Activated naive CD4-positive, alpha-beta T cell treated with anti-CD3 and anti-CD28 coated beads, Interleukin-2, amount 10 ng/mL, durations not matched to agents 7 days and 5 days (primary cell): ENCODE results near the gene FBLN7.
A peak's percentile ranks its signal among the peaks of the same experiment; 100 is the strongest.
"Not testable (repeated sequence)": the region's sequence is repeated elsewhere in the genome, so short reads cannot be mapped to it uniquely, and the experiment has no call there.

ENCODE experiments used
- CTCF ChIA-PET: fragments of 350-600 bp; sonication (Branson Sonifier 250); formaldehyde crosslinking; loops from one replicate; lab custom pipeline; 2021; ENCODE audit warnings: antibody characterized with exemption; lab: Charles Lee
- DNase-seq: peaks from one replicate; pipeline ENCODE4 v3.0.0-alpha.2; 2020
- H3K27ac Mint-ChIP-seq: one replicate; pipeline ENCODE4 v1.8.0; 2021; ENCODE audit warnings: mild to moderate bottlenecking, moderate library complexity, mixed read lengths
- H3K27me3 Mint-ChIP-seq: one replicate; pipeline ENCODE4 v1.8.0; 2021; ENCODE audit warnings: mild to moderate bottlenecking, mixed read lengths
- H3K36me3 Mint-ChIP-seq: one replicate; pipeline ENCODE4 v1.8.0; 2021; ENCODE audit warnings: mixed read lengths
- H3K4me1 Mint-ChIP-seq: one replicate; pipeline ENCODE4 v1.8.0; 2021; ENCODE audit warnings: mixed read lengths
- H3K4me3 Mint-ChIP-seq: one replicate; pipeline ENCODE4 v1.8.0; 2021; ENCODE audit warnings: mild to moderate bottlenecking, moderate library complexity, mixed read lengths
- H3K9me3 Mint-ChIP-seq: one replicate; pipeline ENCODE4 v1.8.0; 2021; ENCODE audit warnings: mixed read lengths

The FBLN7 gene

GRCh38 chr2:112138159-112139032 lies at the start of gene FBLN7:
Gene FBLN7, plus strand, starts transcription at chr2:112138385. Its CDS starts 271 bp downstream, at chr2:112138656.
- H3K36me3 Mint-ChIP-seq, result peaks cover under 1% of the 10 kb centered on the region
- H3K9me3 Mint-ChIP-seq, result peaks cover under 1% of the 10 kb centered on the region
- H3K4me1 Mint-ChIP-seq, result peaks cover 13% of the 10 kb centered on the region
- DNase-seq, result no peak
- CTCF ChIA-PET, result no interaction called here
- H3K27ac Mint-ChIP-seq, result peak within 1 kb of the TSS; percentile 38
- H3K4me3 Mint-ChIP-seq, result peak within 1 kb of the TSS; percentile 59
- peaks cover 62% of the 10 kb centered on the region for H3K27me3 Mint-ChIP-seq

- CTCF ChIA-PET, result interaction anchor here (1.0 kb wide), 2 partner anchors 15 to 202 kb away, joined by 3 read pairs; no protein-coding TSS in a partner anchor
- Mint-ChIP-seq H3K4me3 (no peak overlapping the region), H3K27ac (no peak overlapping the region), H3K36me3 (peaks cover 57% of the 10 kb centered on the region), H3K9me3 (no peaks in the 10 kb centered on the region), H3K27me3 (no peaks in the 10 kb centered on the region), H3K4me1 (peaks cover 4% of the 10 kb centered on the region)
- DNase-seq, result no peak
Measured at GRCh38 chr2:112089375-112089774, 48.8 kb upstream of the FBLN7 start.

- H3K9me3 Mint-ChIP-seq, result no peaks in the 10 kb centered on the region
- no peak overlapping the region for H3K4me3 Mint-ChIP-seq
- H3K36me3 Mint-ChIP-seq, result peaks cover 43% of the 10 kb centered on the region
- H3K27ac Mint-ChIP-seq, result no peak overlapping the region
- no peaks in the 10 kb centered on the region for H3K27me3 Mint-ChIP-seq
- no peak for DNase-seq
- CTCF ChIA-PET, result no interaction called here
- peaks cover 11% of the 10 kb centered on the region for H3K4me1 Mint-ChIP-seq
Measured at GRCh38 chr2:112092286-112093041, 45.7 kb upstream of the FBLN7 start.

GRCh38 chr2:112093216-112093615 lies 45.0 kb upstream of the FBLN7 start:
- no peak for DNase-seq
- Mint-ChIP-seq H3K27me3 (no peaks in the 10 kb centered on the region), H3K27ac (no peak overlapping the region), H3K4me1 (peaks cover 11% of the 10 kb centered on the region), H3K9me3 (no peaks in the 10 kb centered on the region), H3K4me3 (no peak overlapping the region), H3K36me3 (peaks cover 41% of the 10 kb centered on the region)
- CTCF ChIA-PET, result interaction anchor here (0.6 kb wide), 1 partner anchor 130 kb away, joined by 3 read pairs; no protein-coding TSS in a partner anchor

GRCh38 chr2:112095681-112096080 lies 42.5 kb upstream of the FBLN7 start:
- CTCF ChIA-PET, result interaction anchor here (0.6 kb wide), 1 partner anchor 22 kb away, joined by 3 read pairs; no protein-coding TSS in a partner anchor
- H3K4me1 Mint-ChIP-seq, result peaks cover 11% of the 10 kb centered on the region
- H3K27me3 Mint-ChIP-seq, result no peaks in the 10 kb centered on the region
- H3K4me3 Mint-ChIP-seq, result no peak overlapping the region
- peaks cover 32% of the 10 kb centered on the region for H3K36me3 Mint-ChIP-seq
- no peak for DNase-seq
- H3K27ac Mint-ChIP-seq, result no peak overlapping the region
- H3K9me3 Mint-ChIP-seq, result no peaks in the 10 kb centered on the region

- Mint-ChIP-seq H3K4me3 (no peak overlapping the region), H3K36me3 (peaks cover 32% of the 10 kb centered on the region), H3K4me1 (peaks cover 11% of the 10 kb centered on the region), H3K27me3 (no peaks in the 10 kb centered on the region), H3K27ac (no peak overlapping the region), H3K9me3 (no peaks in the 10 kb centered on the region)
- DNase-seq, result no peak
- CTCF ChIA-PET, result interaction anchor here (0.6 kb wide), 1 partner anchor 22 kb away, joined by 3 read pairs; no protein-coding TSS in a partner anchor
Measured at GRCh38 chr2:112096098-112096497, 42.1 kb upstream of the FBLN7 start.

- no peak overlapping the region for H3K4me3 Mint-ChIP-seq
- CTCF ChIA-PET, result no interaction called here
Measured at GRCh38 chr2:112108178-112108832, 29.9 kb upstream of the FBLN7 start.

GRCh38 chr2:112109278-112109677 lies 28.9 kb upstream of the FBLN7 start:
- CTCF ChIA-PET, result no interaction called here
- peaks cover 71% of the 10 kb centered on the region for H3K36me3 Mint-ChIP-seq

More at GRCh38 chr2:112108178-112108832, 29.9 kb upstream of the FBLN7 start:
- no peaks in the 10 kb centered on the region for H3K27me3 Mint-ChIP-seq
- H3K9me3 Mint-ChIP-seq, result peaks cover 18% of the 10 kb centered on the region
- H3K36me3 Mint-ChIP-seq, result peaks cover 79% of the 10 kb centered on the region
- no peak for DNase-seq
- H3K27ac Mint-ChIP-seq, result no peak overlapping the region
- H3K4me1 Mint-ChIP-seq, result no peaks in the 10 kb centered on the region

GRCh38 chr2:112110966-112111365 lies 27.2 kb upstream of the FBLN7 start:
- H3K9me3 Mint-ChIP-seq, result peaks cover 18% of the 10 kb centered on the region
- H3K27ac Mint-ChIP-seq, result no peak overlapping the region
- CTCF ChIA-PET, result interaction anchor here (0.6 to 0.9 kb wide), 3 partner anchors 21 to 408 kb away, joined by 3 read pairs; no protein-coding TSS in a partner anchor
- no peaks in the 10 kb centered on the region for H3K4me1 Mint-ChIP-seq
- no peak overlapping the region for H3K4me3 Mint-ChIP-seq
- no peak for DNase-seq
- H3K36me3 Mint-ChIP-seq, result peaks cover 67% of the 10 kb centered on the region
- H3K27me3 Mint-ChIP-seq, result no peaks in the 10 kb centered on the region

More at GRCh38 chr2:112109278-112109677, 28.9 kb upstream of the FBLN7 start:
- Mint-ChIP-seq H3K27me3 (no peaks in the 10 kb centered on the region), H3K9me3 (peaks cover 18% of the 10 kb centered on the region), H3K27ac (no peak overlapping the region), H3K4me1 (no peaks in the 10 kb centered on the region), H3K4me3 (no peak overlapping the region)
- no peak for DNase-seq

- Mint-ChIP-seq H3K36me3 (peaks cover 64% of the 10 kb centered on the region), H3K9me3 (peaks cover 18% of the 10 kb centered on the region)
- not testable (repeated sequence) for H3K4me3 Mint-ChIP-seq, H3K27me3 Mint-ChIP-seq, DNase-seq, H3K27ac Mint-ChIP-seq, H3K4me1 Mint-ChIP-seq
- CTCF ChIA-PET, result interaction anchor here (1.5 kb wide), 1 partner anchor 8 kb away, joined by 7 read pairs; no protein-coding TSS in a partner anchor
Measured at GRCh38 chr2:112113354-112113753, 24.8 kb upstream of the FBLN7 start.

GRCh38 chr2:112118148-112118547 lies 20.0 kb upstream of the FBLN7 start:
- Mint-ChIP-seq H3K27me3 (no peaks in the 10 kb centered on the region), H3K9me3 (no peaks in the 10 kb centered on the region), H3K4me1 (peaks cover 2% of the 10 kb centered on the region), H3K36me3 (peaks cover 24% of the 10 kb centered on the region), H3K4me3 (no peak overlapping the region), H3K27ac (no peak overlapping the region)
- CTCF ChIA-PET, result interaction anchor here (0.6 to 1.1 kb wide), 2 partner anchors 22 to 137 kb away, joined by 3 read pairs; partner anchors contain the start of gene ZC3H8
- DNase-seq, result no peak

- H3K4me1 Mint-ChIP-seq, result peaks cover 2% of the 10 kb centered on the region
- H3K9me3 Mint-ChIP-seq, result peaks cover 3% of the 10 kb centered on the region
- H3K36me3 Mint-ChIP-seq, result peaks cover 22% of the 10 kb centered on the region
- peak; percentile 67 for DNase-seq
- CTCF ChIA-PET, result interaction anchor here (0.7 to 3.0 kb wide), 20 partner anchors 9 to 359 kb away, joined by 3 to 23 read pairs (median 4); partner anchors contain the start of genes RGPD8 and ZC3H8
- H3K27me3 Mint-ChIP-seq, result no peaks in the 10 kb centered on the region
- no peak overlapping the region for H3K4me3 Mint-ChIP-seq
- H3K27ac Mint-ChIP-seq, result no peak overlapping the region
Measured at GRCh38 chr2:112121682-112122254, 16.4 kb upstream of the FBLN7 start.

GRCh38 chr2:112129060-112129459 lies 9.1 kb upstream of the FBLN7 start:
- Mint-ChIP-seq H3K4me1 (peaks cover 7% of the 10 kb centered on the region), H3K4me3 (no peak overlapping the region), H3K36me3 (peaks cover 5% of the 10 kb centered on the region), H3K9me3 (peaks cover 20% of the 10 kb centered on the region), H3K27me3 (no peaks in the 10 kb centered on the region), H3K27ac (no peak overlapping the region)
- CTCF ChIA-PET, result no interaction called here
- DNase-seq, result no peak
